Left lung (tissue), 10 donors: ENCODE results near the gene SYT3. TPM values are rescaled to one million over a fixed set of nuclear protein-coding genes. Genes with fewer than 3 reads are reported as not detected.
"Not testable (repeated sequence)": the region's sequence is repeated elsewhere in the genome, so short reads cannot be mapped to it uniquely, and the experiment has no call there.

Experiments used
- ATAC-seq: fragments of 200-7000 bp; cut with Tn5 transposase; one replicate; pipeline ENCODE4 v1.9.1; 2020; ENCODE audit warnings: moderate library complexity
- DNase-seq, 4 donors: peaks; one replicate each; pipeline ENCODE4 v3.0.0-alpha.2; 2013 to 2020
- H3K27ac ChIP-seq, 2 donors: fragments of 200-600 bp; sonication (generic) in 1 of 2; one replicate each; pipeline versions ENCODE4 v1.5.0 to v1.8.0; 2020 to 2021
- H3K27me3 ChIP-seq, 2 donors: fragments of 200-600 bp; sonication (generic) in 1 of 2; one replicate each; pipeline versions ENCODE4 v1.5.0 to v1.8.0; 2020 to 2021
- H3K36me3 ChIP-seq, 2 donors: fragments of 200-600 bp; sonication (generic) in 1 of 2; one replicate each; pipeline versions ENCODE4 v1.5.0 to v1.8.0; 2020 to 2021
- H3K4me1 ChIP-seq, 2 donors: fragments of 200-600 bp; one replicate each; pipeline ENCODE4 v1.8.0; 2021
- H3K4me3 ChIP-seq, 2 donors: fragments of 200-600 bp; sonication (generic) in 1 of 2; one replicate each; pipeline versions ENCODE4 v1.5.0 to v1.8.0; 2020 to 2021; ENCODE audit warnings: mild to moderate bottlenecking in 1 of 2
- H3K9me3 ChIP-seq, 2 donors: fragments of 200-600 bp; sonication (generic) in 1 of 2; one replicate each; pipeline versions ENCODE4 v1.5.0 to v1.8.0; 2020 to 2021
- intact Hi-C, 2 donors: fragments of 100-400 bp; cut with DNase I; formaldehyde crosslinking; loops; one replicate each; pipeline versions ENCODE4 v1.11.2 to v1.14.2; 2022
- polyA plus RNA-seq, 6 donors: library from polyadenylated mRNA; unstranded; fragments of 120-200 nt; gene quantifications; one replicate each; pipeline ENCODE4 v1.2.1, GENCODE V29; 2013; ENCODE audit not compliant: insufficient read length in 6 of 6
- total RNA-seq, 2 donors: library from RNA; stranded (reverse); fragmentation: NEBNext Ultra II Directional; extraction: Animal tissue kit (Norgen Biotek cat#: 25700); gene quantifications; one replicate each; pipeline ENCODE4 v1.2.1, GENCODE V29; 2021
- TF ChIP-seq, protein P1 (sequence below), 2 donors: fragments of 200-600 bp; sonication (generic) in 1 of 2; IDR thresholded peaks; one replicate each; pipeline versions ENCODE4 v1.5.0 to v1.8.0; 2021; ENCODE audit warnings: antibody characterized with exemption in 2 of 2
- donor health status: DM: no; HTN: yes; CAD: no.
- donor health status: DM: no; HTN: no; CAD: no.

The SYT3 gene
- total and polyA plus RNA-seq, 8 donors, result 0.08 to 1.5 (median 0.26) TPM

DNA sequence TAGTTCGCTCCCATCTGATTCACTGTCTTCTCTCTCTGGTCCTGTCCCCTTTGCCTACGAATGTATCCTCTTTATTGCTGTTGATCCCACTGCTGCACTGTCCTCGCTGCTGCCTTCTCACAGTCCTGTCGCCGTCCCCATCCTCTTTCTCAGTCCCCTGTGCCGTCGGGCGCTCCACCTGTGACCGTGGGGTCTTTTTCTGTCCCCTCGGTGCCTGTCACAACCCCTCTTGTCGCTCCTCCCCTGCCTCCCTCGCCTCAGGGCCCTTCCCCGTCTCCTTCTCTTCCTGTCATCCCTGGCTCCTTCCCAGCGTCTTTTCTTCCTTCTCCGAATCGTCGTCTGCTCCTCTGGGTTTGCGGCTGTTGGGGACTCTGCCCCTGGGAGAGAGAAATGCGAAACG is 32.3 kb downstream of the SYT3 start:
- intact Hi-C loops, result no loop called here
- Histone ChIP-seq H3K9me3 (no peaks in the 10 kb centered on the region), H3K4me3 (no peak overlapping the region), H3K27me3 (peaks cover 0 to 56% of the 10 kb centered on the region in 2 donors), H3K4me1 (no peaks in the 10 kb centered on the region), H3K27ac (no peak overlapping the region), H3K36me3 (no peaks in the 10 kb centered on the region)
- no peak for DNase-seq
- TF ChIP-seq, protein P1, sequence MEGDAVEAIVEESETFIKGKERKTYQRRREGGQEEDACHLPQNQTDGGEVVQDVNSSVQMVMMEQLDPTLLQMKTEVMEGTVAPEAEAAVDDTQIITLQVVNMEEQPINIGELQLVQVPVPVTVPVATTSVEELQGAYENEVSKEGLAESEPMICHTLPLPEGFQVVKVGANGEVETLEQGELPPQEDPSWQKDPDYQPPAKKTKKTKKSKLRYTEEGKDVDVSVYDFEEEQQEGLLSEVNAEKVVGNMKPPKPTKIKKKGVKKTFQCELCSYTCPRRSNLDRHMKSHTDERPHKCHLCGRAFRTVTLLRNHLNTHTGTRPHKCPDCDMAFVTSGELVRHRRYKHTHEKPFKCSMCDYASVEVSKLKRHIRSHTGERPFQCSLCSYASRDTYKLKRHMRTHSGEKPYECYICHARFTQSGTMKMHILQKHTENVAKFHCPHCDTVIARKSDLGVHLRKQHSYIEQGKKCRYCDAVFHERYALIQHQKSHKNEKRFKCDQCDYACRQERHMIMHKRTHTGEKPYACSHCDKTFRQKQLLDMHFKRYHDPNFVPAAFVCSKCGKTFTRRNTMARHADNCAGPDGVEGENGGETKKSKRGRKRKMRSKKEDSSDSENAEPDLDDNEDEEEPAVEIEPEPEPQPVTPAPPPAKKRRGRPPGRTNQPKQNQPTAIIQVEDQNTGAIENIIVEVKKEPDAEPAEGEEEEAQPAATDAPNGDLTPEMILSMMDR (IDR thresholded peaks at IDR 0.05), result no peak
- ATAC-seq, result no peak

DNA sequence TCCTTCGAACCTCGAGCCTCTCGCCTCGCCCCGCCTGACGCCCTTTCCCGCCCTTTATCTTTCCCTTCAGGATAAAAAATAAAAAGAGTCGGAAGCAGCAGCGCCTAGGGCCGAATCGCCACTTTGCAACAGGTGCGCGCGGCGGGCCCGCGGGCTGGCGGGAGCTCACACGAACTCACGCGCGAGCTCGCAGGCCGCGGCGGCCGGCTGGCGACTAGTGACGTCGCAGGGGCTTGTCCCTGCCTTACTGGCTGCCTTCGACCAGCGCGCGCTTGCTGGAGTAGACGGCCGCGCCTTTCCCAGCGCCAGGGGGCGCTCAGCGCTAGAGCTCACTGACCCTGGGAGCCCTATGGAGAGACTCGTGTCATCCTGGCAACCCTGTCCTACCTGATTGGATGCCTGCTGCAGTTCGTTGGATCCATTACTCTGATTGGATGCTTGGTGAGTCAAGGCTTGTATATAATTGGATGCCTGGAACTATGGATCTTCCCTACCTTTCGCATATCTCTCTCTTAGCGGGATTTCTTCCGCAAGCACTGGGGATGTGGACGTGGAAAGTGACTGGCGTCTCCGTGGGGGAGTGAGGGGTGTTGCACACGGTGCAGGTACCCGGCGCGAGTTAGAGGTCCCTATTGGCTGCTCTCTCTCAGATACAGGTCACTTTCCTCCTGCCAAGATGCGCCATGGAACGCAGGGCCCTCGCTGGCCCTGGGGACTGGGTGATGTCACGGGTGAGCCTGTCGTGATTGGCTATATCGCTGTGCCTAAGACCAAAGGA is 33.4 kb downstream of the SYT3 start:
- H3K36me3 ChIP-seq, DNase-seq, H3K4me1 ChIP-seq, intact Hi-C loops, H3K4me3 ChIP-seq, H3K27ac ChIP-seq, H3K9me3 ChIP-seq: not testable (repeated sequence)
- ATAC-seq, result peak; percentile 72
- peaks cover 0 to 67% of the 10 kb centered on the region in 2 donors for H3K27me3 ChIP-seq

- H3K27ac ChIP-seq, DNase-seq, intact Hi-C loops, H3K4me1 ChIP-seq, H3K4me3 ChIP-seq, H3K9me3 ChIP-seq, H3K36me3 ChIP-seq: not testable (repeated sequence)
- H3K27me3 ChIP-seq, result peaks cover 0 to 81% of the 10 kb centered on the region in 2 donors
- peak; percentile 33 for ATAC-seq
Observed at GRCh38 chr19:50604264-50605073, 35.2 kb downstream of the SYT3 start.

GRCh38 chr19:50602935-50603334 is 36.7 kb downstream of the SYT3 start:
- DNase-seq (no peak), ATAC-seq (no peak)
- Histone ChIP-seq H3K4me1 (no peaks in the 10 kb centered on the region), H3K36me3 (no peaks in the 10 kb centered on the region), H3K9me3 (no peaks in the 10 kb centered on the region), H3K27ac (no peak overlapping the region), H3K4me3 (no peak overlapping the region), H3K27me3 (peaks cover 0 to 80% of the 10 kb centered on the region in 2 donors)
- intact Hi-C loops, result no loop called here
- TF ChIP-seq, protein P1 (IDR thresholded peaks at IDR 0.05), result no peak

DNA sequence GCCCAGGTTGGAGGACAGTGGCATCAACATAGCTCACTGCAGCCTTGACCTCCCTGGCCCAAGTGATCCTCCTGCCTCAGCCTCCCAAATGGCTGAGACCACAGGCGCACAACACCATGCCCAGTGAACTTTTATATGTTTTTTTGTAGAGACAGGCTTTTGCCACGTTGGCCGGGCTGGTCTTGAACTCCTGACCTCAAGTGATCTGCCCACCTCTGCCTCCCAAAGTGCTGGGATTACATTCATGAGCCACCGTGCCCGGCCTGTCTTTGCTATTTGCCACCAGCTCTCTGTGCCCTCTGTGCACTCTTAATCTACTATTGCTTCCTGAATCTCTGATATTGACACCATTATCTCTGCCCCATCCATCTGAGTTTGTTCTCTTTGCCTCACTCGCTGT is 37.2 kb downstream of the SYT3 start:
- peaks cover 0 to 79% of the 10 kb centered on the region in 2 donors for H3K27me3 ChIP-seq
- TF ChIP-seq, protein P1 (IDR thresholded peaks at IDR 0.05), result no peak
- no peaks in the 10 kb centered on the region for H3K9me3 ChIP-seq
- H3K36me3 ChIP-seq, result no peaks in the 10 kb centered on the region
- intact Hi-C loops, result no loop called here
- DNase-seq (no peak), ATAC-seq (no peak)
- no peaks in the 10 kb centered on the region for H3K4me1 ChIP-seq
- H3K27ac ChIP-seq, result no peak overlapping the region
- no peak overlapping the region for H3K4me3 ChIP-seq

DNA sequence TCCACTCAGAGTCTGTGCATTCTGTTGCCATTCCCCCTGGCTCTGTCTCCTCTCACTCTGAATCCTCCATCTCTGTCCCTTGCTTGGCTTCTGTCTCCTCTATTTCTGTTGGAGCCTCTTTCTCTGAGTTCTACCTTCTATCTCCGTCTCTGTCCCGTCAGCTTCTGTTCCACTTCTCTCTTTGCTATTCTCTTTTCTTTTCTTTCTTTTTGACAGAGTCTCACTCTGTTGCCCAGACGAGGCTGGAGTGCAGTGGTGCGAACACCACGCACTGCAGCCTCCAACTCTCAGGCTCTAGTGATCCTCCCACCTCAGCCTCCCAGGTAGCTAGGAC is 37.6 kb downstream of the SYT3 start:
- peaks cover 0 to 74% of the 10 kb centered on the region in 2 donors for H3K27me3 ChIP-seq
- no peak overlapping the region for H3K27ac ChIP-seq
- H3K4me3 ChIP-seq, result no peak overlapping the region
- no peaks in the 10 kb centered on the region for H3K4me1 ChIP-seq
- TF ChIP-seq, protein P1 (IDR thresholded peaks at IDR 0.05), result no peak
- intact Hi-C loops, result no loop called here
- no peak for DNase-seq
- no peak for ATAC-seq
- no peaks in the 10 kb centered on the region for H3K9me3 ChIP-seq
- no peaks in the 10 kb centered on the region for H3K36me3 ChIP-seq
